ENCODE data around the gene ARHGAP32. TPM values are rescaled to one million over a fixed set of nuclear protein-coding genes. Genes with fewer than 3 reads are reported as not detected.
A peak's percentile ranks its signal among the peaks of the same experiment; 100 is the strongest.

Gene ARHGAP32
- total RNA-seq, 6 donors from 2014 or later, result 19.9 to 51.3 (median 29.5) TPM

DNA sequence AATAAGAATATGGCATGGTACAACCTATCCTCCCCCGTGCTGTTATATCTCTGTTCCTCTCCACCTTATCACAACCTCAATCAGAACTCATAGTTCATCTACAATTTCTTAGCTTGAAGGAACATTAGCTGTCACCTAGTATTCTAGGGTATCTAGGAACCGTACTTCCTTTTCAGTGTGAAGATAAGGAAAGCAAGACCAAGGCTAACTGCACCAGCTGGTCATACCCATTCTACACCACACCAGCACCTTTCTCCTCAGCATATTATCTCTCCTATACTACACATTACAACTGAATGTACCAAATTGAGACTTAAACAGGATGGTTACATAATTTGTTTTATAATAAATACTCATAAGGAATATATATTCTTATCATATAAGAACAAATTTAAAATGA lies 73.1 kb downstream of the ARHGAP32 start:
- ATAC-seq (ENCODE audit: low FRiP score in 2 of 2) (no peak), DNase-seq (no peak)
- peaks cover 0 to 3% (median 0%) of the 10 kb centered on the region in 4 donors for H3K36me3 ChIP-seq
- 73 to 80% methylated on average over 2 of the region's 2 CpGs for WGBS, 2 donors
- H3K27me3 ChIP-seq, result no peaks in the 10 kb centered on the region
- H3K4me1 ChIP-seq, result peaks cover 0 to 3% (median 0%) of the 10 kb centered on the region in 4 donors
- H3K27ac ChIP-seq, result no peak overlapping the region
- no peak overlapping the region for H3K4me3 ChIP-seq
- H3K9me3 ChIP-seq, result no peaks in the 10 kb centered on the region
- no peak for TF ChIP-seq POLR2AphosphoS5 (IDR thresholded peaks at IDR 0.05)
- no peak for TF ChIP-seq EP300 (IDR thresholded peaks at IDR 0.05)
- TF ChIP-seq POLR2A (IDR thresholded peaks at IDR 0.05), result no peak
- TF ChIP-seq, protein P1, sequence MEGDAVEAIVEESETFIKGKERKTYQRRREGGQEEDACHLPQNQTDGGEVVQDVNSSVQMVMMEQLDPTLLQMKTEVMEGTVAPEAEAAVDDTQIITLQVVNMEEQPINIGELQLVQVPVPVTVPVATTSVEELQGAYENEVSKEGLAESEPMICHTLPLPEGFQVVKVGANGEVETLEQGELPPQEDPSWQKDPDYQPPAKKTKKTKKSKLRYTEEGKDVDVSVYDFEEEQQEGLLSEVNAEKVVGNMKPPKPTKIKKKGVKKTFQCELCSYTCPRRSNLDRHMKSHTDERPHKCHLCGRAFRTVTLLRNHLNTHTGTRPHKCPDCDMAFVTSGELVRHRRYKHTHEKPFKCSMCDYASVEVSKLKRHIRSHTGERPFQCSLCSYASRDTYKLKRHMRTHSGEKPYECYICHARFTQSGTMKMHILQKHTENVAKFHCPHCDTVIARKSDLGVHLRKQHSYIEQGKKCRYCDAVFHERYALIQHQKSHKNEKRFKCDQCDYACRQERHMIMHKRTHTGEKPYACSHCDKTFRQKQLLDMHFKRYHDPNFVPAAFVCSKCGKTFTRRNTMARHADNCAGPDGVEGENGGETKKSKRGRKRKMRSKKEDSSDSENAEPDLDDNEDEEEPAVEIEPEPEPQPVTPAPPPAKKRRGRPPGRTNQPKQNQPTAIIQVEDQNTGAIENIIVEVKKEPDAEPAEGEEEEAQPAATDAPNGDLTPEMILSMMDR (IDR thresholded peaks at IDR 0.05), result no peak

DNA sequence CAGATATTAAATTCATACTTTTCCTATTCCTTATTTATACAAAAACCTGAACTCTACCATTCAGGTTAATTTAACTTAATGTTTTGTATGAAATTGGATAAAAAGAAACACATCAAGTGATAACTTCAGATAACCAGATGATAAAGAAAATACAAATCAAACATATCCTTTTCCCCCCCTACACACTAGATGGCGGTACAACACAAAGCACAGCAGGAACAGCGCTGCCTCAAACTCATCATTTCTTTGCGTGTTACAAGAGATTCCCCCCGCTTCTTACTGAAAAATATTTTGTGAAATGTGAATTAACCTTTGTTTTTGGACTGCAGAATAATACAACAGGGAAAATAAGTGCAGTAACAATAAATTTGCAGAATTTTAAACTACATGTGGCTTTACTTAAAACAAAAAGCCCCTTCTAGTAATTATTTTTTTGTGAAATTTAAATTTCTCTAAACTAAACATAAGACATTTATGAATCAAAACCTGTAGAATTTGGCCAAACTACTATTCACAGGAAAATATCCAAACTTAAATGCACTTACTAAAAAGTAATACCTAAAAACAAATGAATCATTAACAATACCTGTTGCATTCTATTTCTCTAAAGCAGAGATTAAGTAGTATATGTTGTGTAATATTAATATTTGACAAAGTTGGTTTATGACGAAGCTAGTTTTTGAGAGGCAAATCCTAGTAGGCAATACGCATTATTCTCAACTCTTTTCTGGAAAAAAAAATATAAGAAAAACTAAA lies 74.4 kb downstream of the ARHGAP32 start:
- Histone ChIP-seq H3K36me3 (peaks cover 0 to 3% (median 0%) of the 10 kb centered on the region in 4 donors), H3K27me3 (no peaks in the 10 kb centered on the region), H3K27ac (no peak overlapping the region), H3K4me3 (no peak overlapping the region), H3K9me3 (no peaks in the 10 kb centered on the region), H3K4me1 (peaks cover 0 to 3% (median 0%) of the 10 kb centered on the region in 4 donors)
- 28 to 35% methylated on average over 6 of the region's 6 CpGs for WGBS, 2 donors
- ATAC-seq (ENCODE audit: low FRiP score in 2 of 2) (peak in 1 of 2 donors; percentile 81), DNase-seq (peak in 1 of 2 donors; percentile 25)
- TF ChIP-seq, protein P1 (IDR thresholded peaks at IDR 0.05), result peak; percentile 44 to 81 (median 74)
- TF ChIP-seq EP300 (IDR thresholded peaks at IDR 0.05), result no peak

DNA sequence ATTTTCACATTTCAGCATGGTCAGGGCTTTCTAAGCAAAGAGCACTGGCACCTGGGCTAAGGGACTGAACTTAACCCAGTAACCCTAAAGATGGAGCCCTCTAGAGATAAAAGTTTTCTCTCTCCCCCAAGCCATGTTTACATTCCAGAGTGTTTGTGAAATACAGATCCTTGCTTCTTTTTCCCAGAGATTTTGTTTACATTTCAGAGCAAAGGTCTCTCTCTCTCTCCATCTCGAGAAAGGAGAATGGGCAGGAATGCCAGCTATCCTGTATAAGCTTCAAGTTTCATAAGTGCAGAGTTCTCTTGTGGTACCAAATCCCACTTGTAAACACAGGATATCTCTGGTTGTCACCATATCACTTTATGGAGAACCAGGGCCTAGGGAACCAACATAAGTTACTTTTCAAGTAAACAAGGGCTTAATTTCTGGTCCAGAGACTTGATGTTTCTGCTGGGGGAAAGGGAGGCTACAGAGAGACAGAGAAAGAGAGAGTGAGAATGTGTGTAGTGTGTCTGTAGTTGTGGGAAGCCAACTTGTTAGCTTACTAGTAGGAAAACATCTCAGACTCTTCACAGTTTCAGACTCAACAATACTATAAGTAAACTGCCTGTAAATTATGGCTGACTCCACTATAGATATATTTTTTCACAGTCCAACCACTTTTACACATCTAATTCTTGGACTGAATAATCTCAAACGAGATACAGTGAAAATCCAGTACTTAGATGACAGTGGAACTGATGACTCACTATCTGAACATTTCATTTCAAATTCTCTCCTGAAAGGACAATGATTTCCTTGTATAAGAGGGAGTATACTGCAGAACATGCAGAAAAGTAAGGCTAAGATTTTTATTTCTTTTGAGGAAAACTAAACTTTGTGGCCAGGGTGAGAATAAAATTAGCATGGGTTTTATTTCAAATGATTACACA lies 76.2 kb downstream of the ARHGAP32 start:
- ATAC-seq (ENCODE audit: low FRiP score in 2 of 2) (no peak), DNase-seq (no peak)
- Histone ChIP-seq H3K9me3 (no peaks in the 10 kb centered on the region), H3K27ac (no peak overlapping the region), H3K4me3 (no peak overlapping the region), H3K4me1 (peaks cover 0 to 3% (median 0%) of the 10 kb centered on the region in 4 donors), H3K36me3 (peaks cover 0 to 3% (median 0%) of the 10 kb centered on the region in 4 donors), H3K27me3 (no peaks in the 10 kb centered on the region)
- TF ChIP-seq POLR2AphosphoS5 (IDR thresholded peaks at IDR 0.05) (no peak), POLR2A (IDR thresholded peaks at IDR 0.05) (no peak), EP300 (IDR thresholded peaks at IDR 0.05) (no peak)
- TF ChIP-seq, protein P1 (IDR thresholded peaks at IDR 0.05), result no peak
- 51 to 56% methylated on average over 2 of the region's 2 CpGs for WGBS, 2 donors

DNA sequence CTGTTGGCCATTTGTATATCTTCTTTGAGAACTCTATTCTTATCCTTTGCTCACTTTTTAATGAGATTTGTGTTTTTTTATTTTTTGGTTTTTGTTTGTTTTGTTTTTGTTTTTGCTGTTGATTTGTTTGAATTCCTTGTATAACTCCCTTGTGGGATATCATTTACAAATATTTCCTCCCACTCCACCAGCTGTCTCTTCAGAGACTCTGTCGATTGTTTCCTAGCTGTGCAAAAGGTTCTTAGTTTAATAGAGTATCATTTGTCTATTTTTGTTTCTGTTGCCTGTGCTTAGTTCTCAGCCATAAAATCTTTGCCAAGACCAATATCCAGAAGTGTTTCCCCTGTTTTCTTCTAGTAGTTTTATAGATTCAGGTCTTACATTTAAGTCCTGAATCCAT lies 82.4 kb downstream of the ARHGAP32 start:
- ATAC-seq (ENCODE audit: low FRiP score in 2 of 2), result no peak
- no peaks in the 10 kb centered on the region for H3K27me3 ChIP-seq
- no peaks in the 10 kb centered on the region for H3K9me3 ChIP-seq
- H3K4me1 ChIP-seq, result no peaks in the 10 kb centered on the region
- no peak for DNase-seq
- no peak overlapping the region for H3K4me3 ChIP-seq
- 82 to 86% methylated on average over 1 of the region's 1 CpG for WGBS, 2 donors
- no peaks in the 10 kb centered on the region for H3K36me3 ChIP-seq
- H3K27ac ChIP-seq, result no peak overlapping the region
- TF ChIP-seq POLR2AphosphoS5 (IDR thresholded peaks at IDR 0.05) (no peak), EP300 (IDR thresholded peaks at IDR 0.05) (no peak), POLR2A (IDR thresholded peaks at IDR 0.05) (no peak)
- TF ChIP-seq, protein P1 (IDR thresholded peaks at IDR 0.05), result no peak

Data from upper lobe of left lung (tissue), 6 donors.